DMS79 treated with DMSO at 0.1 percent for 48 hours (cell line): ENCODE data around the gene DSCAML1.

Experiments used
- DNase-seq: peaks from one replicate; lab custom pipeline; 2025; lab: John Stamatoyannopoulos, UW

DSCAML1 gene

GRCh38 chr11:117518455-117518854, 278.6 kb downstream of the DSCAML1 start:
- no peak for DNase-seq

DNA sequence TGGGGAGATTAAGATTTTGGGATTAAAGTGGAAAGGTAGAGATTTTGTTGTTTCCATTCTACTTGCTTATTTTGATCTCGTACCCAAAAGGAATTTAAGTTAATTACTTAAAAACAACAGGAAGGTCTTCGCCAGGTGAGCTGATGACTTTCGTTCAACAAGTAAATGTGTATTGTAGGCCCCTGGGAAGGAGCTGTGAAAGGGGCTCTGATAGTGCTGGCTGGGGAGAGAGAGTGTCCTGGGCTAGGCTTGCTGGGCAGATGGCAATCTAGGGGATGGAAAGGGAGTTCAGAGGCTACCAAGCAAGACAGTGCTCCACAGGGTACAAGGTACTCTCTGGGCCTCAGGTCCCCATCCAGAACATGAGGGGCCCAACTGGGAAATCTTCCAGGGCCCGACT, 279.9 kb downstream of the DSCAML1 start:
- DNase-seq, result no peak

DNA sequence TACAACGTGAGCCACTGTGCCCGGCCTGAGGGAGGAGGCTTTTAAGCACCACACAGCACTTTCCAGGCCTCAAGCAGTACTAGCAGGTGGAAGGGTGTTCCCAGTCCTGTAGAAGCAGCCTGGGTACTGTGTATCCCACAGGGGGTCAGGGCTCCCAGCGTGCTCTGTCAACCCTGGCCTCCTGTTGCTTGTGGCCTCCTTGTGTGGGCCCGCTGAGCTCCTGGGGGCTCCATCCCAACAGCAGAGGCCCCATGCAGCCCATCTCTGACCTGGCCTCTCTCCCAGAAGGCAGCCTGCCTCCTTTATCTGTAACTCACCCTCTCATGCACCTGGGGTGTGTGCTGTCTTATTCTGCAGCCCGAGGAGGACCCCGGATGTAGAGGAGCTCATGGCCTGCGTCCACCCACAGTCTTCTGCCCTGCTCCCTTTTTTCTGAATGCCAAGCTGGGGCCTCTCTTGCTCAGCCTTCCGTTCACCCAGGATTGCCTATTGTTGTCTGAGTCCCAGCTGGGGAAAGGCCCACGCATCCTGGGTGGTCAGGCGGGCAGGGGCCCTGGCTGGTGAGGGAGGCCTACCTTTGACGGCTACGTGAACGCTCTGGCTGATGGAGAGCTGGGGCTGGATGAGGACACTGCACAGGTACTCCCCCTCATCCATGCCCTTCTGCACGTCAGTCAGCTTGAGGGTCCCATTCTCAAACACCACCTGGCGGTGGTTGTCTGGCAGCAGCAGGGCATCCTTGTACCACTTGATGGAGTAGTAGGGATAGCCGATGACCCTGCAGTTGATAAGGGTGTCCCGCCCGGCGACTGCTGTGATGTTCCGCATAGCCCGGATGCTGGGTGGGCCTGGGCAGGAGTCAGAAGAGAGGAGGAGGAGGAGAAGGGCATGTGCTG, 280.9 kb downstream of the DSCAML1 start:
- DNase-seq, result no peak

GRCh38 chr11:117514256-117514655, 282.8 kb downstream of the DSCAML1 start:
- DNase-seq, result no peak

DNA sequence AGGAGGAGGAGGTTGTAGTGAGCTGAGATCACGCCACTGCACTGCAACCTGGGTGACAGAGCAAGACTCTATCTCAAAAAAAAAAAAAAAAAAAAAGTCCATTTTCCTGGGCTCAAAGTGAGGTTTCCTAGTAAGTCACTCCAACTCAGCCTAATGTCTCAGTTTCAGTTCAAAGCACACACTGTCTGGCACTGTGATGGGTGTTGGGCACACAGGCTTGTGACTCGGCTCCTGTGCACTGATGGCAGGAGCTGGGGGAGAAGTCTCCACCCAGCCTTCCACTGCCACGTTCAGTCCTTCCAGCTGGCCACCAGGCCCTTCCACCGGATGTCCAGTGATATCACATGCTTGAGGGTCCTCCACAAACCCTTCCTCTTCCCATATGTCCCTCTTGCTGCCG, 283.4 kb downstream of the DSCAML1 start:
- DNase-seq, result no peak

GRCh38 chr11:117511931-117512539, 285.0 kb downstream of the DSCAML1 start:
- DNase-seq, result no peak

- DNase-seq, result no peak
Measured at GRCh38 chr11:117511483-117511930, 285.5 kb downstream of the DSCAML1 start.

GRCh38 chr11:117510646-117511045, 286.4 kb downstream of the DSCAML1 start:
- DNase-seq, result no peak

DNA sequence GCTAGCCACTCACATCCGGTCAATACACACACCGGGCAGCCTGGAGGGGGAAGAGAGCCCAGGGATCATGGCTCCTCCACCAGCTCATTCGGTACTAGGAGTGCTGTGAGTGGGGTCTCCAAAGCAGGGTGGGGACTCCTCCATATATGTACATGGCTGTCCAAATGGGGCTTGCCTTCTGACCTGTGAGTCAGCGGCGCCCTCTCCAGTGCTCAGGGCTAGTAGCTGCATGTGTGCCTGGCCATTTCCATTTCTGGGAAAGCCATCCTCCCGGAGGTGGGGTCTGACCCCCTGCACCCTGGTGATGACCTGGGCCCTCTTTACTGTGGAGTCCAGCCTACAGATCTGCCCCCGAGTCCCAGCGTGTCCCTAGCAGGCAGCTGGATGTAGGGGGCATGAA, 287.5 kb downstream of the DSCAML1 start:
- DNase-seq, result no peak

GRCh38 chr11:117506971-117507370, 290.0 kb downstream of the DSCAML1 start:
- no peak for DNase-seq

GRCh38 chr11:117505285-117505970, 291.6 kb downstream of the DSCAML1 start:
- DNase-seq, result no peak

DNA sequence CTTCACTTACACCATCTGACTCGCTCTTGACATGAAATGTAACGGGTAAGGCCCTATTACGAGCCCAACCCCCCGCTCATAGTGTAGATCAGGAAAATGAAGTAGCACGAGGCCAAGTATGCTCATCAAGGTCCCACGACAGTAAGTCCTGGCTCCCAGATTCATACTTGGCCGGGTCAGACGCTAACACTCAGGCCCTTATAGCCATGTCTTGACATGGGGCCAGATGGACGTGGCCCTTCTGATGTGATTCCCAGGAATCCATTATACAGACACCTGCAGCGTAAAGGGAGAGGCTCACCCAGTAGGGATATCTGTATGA, 294.3 kb downstream of the DSCAML1 start:
- DNase-seq, result no peak

DNA sequence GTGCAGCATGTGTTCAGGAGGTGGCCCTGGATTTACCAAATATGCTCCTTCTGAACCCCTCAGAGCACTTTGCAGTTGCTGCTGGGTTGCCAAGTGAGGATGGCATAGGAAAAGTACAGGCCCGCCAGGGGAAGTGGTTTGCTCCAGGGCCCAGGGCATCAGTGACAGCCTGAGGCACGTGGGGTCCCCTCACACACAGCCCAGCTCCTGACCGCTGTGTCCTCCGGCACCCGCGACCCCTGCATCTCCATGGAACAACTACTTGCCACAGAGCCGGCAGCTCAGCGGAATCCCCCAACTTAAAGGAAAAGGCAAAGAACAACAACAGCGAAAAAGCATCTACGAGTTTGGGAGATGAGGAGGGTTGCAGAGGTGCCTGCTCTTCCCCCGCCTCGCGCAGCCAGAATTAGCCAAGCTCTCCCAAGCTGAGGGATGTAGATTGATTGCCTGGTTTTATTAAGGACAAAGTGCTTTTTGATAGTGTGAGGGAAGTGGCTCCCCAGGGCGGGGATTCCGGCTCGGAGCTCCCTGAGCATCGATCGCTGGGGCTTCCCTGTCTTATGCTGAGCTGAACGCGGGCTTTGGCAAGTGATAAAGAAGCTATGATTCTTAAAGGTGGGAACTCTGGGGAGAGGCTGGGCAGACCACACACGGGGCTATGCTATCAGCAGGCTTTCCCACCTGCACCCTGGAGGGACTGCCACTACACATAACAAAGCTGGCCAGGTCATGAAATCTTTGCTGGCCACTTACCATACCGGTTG, 294.8 kb downstream of the DSCAML1 start:
- peak; percentile 79 for DNase-seq

DNA sequence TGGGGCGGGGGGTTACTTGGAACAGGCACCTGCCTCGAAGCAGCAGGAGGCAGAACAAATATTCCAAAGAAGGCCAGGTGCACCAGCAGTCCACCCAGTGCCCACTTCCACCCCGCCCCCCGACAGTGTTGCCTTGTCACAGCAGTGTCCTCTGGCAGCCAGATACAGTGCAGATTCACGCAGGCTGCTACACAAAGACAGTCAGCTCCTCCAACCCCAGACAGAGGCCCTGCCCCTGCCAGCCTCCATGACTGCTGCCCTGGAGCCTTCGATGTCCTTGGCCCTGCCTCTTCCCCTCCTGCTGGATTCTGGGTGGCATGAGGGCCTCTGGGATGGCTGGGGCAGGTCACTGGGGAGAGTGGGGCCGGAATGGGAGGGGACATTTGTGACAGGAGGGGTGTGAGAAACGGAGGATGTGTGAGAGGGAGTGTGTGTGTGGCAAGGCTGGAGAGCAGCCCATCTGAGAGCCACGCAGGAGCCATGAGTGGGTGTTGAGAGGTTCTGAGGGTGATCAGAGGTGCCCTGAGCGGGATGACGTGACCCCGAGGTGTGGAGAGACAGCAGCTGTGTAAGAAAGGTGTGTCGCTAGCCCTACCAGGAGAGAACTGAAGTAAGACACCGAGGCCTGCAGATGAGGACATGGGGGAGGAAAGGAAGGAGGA, 295.6 kb downstream of the DSCAML1 start:
- peak; percentile 68 for DNase-seq

DNA sequence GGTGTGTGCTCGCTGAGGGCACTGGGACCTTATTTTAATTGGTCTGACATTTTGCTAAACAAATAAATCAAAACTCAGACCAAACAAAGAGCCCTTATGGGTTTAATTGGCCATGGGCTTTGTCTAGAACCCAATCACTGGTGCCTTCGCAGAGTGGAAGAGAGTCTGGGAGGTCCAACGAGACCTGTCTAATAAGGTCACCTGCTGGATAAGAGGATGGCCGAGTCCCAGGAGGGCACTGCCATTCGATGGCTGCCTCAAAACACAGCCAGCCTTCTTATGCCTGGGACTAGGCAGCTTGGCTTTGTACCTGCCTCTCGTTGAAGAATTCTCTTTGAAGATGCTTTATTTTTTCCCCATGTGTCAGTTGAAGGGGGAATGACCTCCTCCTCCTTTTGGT, 298.2 kb downstream of the DSCAML1 start:
- peak; percentile 99 for DNase-seq

GRCh38 chr11:117497206-117497951, 299.6 kb downstream of the DSCAML1 start:
- DNase-seq, result no peak

DNA sequence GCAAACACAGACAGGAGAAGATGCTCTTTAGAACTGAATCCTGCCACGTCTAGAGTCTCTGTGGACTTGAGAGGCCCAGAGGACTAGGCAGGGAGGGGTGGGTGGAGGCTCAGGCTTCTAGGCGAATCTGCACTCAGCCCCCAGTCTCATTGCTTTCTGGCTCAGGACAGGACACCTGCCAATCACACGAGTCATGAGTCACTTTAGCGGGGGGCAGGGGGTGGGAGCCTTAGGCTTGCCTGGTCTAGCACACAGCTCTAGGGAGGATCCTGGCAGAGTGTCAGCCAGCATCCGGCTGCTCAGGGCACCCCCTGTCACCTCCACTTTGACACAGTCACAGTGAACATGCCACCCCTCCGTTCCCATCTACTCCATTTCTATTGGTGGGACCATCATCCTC, 301.7 kb downstream of the DSCAML1 start:
- DNase-seq, result peak; percentile 35

DNA sequence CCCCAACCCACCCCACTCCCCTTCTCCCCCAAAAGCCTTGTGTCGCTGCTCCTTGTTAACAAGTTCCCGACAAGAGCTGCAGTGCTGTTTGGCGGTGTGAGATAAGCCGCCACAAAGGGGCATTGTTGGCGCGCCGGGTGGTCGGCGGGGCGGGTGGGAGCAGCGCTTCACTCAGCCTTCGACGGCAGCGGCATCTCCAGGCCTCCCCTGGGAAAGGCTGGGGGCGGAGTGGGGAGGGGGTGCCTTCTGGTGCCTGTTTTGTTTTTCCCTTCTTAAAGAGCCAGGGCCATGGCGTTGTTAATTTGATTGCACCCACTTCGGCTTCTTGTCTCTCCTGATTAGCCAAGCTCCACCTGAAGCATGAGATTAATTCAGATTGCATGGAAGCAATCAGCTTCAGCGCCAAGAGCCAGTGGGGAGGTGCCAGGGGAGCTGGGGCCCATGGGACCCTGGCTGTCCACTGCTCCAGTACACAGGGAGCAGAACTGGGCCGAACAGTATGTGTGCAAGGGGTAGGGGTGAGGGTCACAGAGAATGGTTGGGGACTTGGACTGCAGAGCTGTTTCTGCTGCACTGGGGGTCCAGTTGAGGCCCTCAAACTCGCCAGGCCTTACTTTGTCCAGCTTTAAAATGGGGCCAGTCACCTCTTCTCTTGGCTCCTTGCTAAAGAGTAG, 304.3 kb downstream of the DSCAML1 start:
- no peak for DNase-seq

DNA sequence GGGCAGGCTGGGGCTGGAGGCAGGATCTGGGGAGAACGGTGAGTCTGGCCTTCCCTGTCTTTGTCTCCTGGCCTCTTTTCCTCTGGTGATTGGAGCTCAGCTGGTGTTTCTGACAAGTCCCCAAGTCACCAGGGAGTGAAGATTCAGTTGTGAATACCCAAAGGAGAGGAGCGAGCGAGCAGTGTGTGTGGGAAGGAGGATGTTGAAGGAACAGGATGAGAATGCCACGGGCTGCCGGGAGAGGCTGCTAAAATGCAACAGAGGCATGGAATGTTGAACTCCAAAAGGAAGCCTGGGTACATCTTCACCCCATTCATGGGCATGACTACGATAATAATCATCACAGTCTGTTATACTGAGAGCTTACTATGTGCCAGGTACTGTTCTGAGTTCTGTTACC, 306.1 kb downstream of the DSCAML1 start:
- DNase-seq, result no peak

DNA sequence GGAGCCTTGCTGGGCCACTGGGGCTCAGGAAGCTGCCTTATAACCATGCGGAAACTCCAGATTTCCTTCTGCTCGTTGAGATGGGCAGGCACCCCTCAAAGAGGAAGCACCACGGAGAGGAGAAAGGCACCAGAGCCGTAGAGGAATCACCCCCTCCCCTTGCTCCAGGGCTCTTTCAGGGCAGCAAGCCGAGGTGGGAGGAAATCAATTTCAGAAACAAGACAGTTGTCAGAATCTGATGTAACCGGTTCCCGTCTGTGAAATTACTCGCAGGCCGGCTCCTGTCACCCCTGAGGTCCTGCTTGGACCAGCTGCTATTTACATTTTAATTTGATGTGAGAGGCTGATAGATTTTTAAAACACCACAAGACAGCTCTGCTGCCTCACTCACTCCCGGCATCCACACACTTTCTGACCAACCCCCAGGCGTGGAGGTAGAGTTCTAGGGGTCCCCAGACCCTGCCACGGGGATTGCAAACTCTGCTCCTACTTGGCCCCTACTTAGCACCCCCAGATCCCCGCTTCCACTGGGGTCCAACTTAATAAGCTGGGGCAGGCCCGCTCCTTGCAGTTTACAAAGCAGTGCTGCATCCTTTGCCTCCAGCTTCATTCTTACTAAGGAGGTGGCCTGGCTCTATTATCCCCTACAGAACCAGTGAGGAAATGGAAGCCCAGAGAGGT, 306.9 kb downstream of the DSCAML1 start:
- DNase-seq, result no peak
